ENCODE data around the gene TRIO.

GRCh38 chr5:14451871-14452270 lies 308.7 kb downstream of the TRIO start:
- TF ChIP-seq CTCF (IDR thresholded peaks at IDR 0.05; ENCODE audit: insufficient read depth, low read length, poor library complexity, severe bottlenecking): no peak
- no peak for TF ChIP-seq EZH2phosphoT487 (conservative IDR thresholded peaks at IDR 0.05; ENCODE audit: low read length)
